T1000 (cell line): ENCODE results near the gene CATSPERB.
"Not testable (repeated sequence)": the region's sequence is repeated elsewhere in the genome, so short reads cannot be mapped to it uniquely, and the experiment has no call there.

ENCODE experiments used
- DNase-seq: peaks from one replicate; lab custom pipeline; 2025; ENCODE audit warnings: mixed read lengths; lab: John Stamatoyannopoulos, UW

Gene CATSPERB, protein sequence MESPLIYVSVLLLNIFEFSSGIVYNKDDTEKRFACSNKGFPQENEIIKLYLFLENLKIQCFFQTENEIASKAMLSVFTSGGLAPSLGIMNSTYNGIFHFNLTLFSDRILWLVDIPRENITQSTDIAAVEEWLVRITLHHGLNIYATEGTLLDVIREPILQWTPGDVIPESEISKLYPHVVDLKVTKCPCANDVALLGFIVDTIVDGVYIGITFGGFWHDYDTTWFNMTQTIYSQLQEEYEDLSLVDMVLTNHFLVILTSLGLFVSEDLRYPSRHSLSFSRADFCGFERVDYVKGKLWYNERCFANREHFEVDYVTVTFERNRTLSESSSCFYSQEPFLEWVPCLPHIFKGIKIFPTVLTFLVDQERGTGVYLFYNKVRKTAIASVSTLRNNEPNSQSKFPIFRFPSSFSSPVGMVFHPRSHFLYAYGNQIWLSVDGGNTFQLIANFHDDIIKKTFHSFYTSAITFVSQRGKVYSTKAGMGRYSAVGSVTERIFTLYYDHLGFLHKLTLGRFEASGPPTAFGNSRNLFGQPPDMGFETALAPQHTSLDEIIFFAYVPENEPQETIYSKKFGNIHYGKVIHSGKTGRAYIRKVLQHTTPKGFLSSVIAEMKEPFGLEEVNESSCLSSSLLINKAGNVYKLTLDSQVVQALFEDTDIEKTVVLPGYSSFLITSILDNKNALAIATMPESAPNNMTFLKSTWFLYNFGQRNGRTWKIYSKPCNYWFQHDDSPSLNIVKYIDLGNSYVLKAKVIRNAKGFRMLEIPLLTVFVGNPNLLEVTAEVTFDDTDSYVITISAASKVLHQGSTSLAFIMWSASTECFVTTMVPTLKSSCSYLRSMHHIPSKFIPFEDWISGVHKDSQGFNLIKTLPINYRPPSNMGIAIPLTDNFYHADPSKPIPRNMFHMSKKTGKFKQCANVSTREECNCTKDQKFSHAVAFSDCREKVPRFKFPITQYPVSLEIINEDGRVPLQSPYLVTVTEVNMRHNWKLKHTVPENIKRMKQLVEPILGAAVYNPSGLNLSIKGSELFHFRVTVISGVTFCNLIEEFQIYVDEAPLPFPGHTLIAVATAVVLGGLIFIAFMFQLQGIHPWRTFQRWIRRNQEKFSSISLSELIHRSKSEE

DNA sequence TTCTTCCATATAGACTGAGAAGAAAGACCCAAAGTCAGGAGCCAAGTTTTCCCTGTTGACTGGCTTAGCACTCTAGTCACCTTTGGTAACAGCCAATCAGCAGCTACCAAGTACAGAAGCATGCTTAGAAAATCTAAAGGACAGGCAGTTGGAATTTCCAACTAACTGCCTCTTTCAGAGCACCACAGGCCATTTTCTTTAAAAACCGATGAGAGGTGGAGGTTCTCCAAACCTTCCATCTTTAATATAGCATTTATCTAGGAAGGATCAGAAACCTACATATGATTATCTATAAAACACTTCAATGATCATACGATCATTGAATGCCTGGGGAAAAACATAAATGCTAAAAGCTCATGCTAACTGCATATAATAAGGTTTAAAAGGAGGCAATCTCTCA is at the start of gene CATSPERB:
Gene CATSPERB (minus strand): TSS at position 101 of the 400 bp plus-strand sequence. CDS start 2,607 bp downstream, outside the sequence.
- no peak for DNase-seq

DNA sequence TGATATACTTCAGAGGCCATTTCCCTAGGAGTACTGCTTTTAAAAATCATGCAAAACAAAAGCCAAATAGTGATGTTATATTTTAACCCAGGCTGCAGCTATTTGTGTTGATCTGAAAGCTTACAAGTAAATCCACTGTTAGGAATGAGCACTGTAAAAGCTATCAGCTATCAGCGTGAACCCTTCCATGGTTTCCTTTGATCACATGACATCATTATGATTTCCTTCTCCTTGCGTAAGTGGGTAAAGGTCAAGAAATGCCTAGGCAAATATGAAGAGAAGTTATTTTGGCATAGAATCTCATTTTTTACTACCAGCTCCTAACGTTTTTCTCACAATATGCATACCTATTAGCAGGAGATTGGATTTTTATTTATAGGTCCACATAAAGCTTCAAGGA is 48.6 kb upstream of the CATSPERB start:
- DNase-seq = no peak

DNA sequence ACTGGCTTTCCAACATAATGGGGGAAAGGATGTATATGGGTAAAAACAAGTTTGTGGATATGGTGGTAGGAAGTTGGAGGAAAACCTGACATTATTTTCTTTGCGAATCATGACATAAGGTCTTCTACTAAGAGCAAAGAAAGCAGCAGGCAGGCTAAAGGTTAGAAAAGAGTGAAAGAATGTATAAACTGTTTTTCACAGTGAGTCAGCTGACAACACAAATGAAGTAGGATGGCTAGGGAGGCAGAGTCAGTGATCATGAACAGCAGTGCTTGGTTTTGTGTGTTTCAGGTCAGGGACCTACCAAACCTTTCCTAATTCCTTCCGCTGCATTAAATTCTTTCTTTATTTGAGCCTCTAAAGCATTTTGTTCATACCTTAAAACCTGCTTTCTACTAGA is 46.3 kb upstream of the CATSPERB start:
- no peak for DNase-seq

DNA sequence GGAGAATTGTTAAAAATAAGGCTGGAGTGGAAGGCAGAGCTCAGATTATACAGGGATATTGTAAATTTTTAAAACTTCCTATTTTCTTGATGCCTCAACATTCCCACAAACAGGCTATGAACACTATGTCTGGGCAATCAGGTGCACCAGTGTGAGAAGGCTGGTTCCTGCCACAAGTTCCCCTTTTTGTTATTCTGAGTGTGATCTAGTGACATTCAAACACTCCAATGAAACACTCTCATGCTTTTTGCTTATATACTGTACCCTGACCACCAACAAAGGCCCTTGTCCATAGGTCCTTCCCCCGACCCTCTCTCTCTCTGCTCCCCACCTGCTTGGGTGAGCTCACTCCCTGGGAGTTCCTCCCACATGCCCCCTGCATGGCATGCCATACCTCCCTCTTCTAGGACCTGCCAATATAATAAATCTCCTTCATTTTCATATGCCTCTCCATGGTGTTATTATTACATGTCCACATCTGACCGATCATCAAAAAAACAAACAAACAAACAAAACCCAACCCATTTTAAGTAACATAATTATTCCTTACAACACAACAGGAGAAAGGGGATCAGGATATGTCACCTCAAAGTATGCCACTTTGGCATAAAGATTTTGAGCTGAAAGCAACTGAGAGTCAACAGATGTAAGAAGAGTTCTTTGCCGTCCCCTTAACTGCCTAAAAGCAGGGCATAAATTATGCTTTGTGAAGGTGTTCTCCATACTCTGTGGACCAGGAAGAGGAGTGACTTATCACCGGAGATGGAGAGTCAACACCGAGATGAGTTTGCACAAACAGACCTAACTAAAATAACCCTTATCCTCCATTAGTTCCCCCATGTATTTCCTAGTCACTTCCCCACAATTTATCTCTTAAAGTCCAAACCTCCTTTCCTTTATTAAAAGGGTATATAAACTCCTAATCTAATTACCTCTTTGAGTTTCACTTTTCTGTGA is 42.5 kb upstream of the CATSPERB start:
- no peak for DNase-seq

DNA sequence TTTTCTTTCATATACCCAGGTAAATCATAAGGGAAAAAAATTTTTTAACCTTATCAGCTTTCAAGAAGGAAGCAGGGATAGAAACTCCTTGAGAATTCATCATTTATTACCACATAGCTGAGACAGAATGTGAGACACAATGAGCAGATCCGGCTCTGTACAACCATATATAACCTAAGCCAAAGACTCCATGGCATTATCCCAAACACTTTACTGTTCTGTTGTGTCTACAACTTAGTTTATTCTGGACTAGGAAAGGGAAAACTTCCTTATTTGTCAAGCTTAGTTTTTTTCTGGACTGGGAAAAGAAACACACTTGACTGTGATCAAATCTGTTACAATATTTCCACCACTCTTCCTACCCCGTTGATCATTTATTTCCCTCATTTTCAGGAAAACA is 38.3 kb upstream of the CATSPERB start:
- no peak for DNase-seq

DNA sequence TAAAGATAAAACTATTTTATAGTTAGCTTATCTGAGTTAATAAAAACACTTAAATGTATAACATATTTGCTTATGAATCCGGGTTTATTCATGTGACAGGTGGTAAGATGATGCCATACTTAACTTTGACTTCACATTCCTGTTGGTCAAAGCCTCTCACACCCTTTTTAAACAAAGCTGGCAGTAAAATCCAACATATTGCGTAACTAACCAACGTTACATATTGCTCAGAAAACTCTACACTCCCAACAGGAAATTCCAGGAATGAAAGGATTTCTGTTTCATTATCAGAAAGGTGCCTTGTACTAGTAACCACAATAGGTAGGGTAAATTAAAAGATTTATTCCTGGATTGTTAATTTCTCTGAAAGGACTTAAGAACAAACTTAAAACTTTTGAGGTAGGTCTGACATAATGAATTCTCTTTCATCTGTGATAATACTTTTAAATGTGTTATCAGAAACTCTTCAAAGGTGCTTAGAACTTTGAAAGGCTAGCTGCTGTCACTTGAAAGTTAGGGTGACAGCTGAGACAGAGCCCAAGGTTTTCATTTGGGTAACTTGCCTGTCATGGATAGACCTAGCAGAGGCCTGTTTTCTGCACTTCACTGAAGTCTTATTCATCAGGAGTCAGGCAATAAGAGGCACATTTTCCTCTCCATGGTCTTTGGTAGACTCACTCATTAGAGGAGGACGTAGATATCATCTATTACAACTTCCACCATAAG is 23.8 kb upstream of the CATSPERB start:
- DNase-seq = no peak

DNA sequence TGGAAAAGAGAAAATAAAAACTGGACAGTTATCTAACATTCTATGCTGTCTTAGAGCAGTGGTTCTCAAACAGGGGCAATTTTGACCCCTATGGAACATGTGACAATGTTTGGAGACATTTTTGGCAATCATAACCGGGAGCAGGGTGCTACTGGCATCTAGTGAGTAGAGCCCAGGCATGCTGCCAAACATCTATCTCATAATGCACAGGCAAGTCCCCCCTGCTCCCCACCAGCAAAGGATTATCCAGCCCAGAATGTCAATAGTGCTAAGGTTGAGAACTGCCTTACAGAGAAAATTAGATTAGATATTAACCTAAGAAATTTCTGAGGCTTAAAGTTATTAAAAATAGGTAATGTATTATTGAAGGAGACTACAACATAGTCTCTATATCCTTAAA is 22.9 kb upstream of the CATSPERB start:
- no peak for DNase-seq

DNA sequence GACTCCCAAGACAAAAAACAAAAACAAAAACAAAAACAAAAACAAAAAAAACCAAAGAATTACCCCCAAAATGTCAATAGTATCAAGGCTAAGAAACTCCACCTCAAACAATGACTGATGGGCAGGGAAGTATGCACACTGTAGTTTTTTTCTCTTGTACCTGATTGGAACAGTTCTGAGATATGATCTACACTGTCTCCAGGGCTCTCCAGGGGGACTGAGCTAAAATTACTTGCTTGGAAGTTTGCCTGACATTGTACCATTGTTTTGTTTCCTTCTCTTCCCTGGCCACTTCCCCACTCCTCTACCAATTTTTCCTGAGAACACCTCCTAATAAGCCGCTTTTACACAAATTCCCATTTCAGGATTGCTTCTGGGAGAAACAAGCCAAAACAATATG is 22.3 kb upstream of the CATSPERB start:
- no peak for DNase-seq

DNA sequence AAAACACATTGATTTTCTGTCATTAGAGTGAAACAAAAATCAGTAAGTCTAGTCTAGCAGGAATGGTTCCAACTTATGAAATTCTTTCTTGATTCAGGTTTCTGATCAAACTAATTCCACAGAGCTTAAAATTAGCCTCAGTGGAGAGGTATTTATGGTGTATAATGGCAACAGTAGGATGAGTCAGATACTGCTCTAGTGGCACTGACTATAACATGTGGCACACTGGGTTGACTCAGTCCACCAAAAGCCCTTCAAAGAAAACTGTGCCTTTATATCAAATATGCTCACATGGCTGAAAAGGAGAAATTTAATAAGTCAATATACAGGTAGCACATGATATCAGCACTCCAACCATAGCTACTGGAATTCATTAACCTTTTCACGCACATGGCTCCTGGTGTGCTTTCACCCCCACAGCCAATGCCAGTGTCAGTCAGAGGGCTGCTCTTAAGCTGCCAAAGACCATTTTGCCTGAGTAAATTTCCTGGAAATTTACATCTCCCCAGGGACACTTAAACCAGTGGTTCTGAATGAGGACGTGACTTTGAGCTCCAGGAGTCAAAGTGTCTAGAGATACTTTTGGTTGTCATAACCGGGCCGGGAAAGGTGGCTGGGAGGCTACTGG is 21.7 kb upstream of the CATSPERB start:
- DNase-seq = no peak

DNA sequence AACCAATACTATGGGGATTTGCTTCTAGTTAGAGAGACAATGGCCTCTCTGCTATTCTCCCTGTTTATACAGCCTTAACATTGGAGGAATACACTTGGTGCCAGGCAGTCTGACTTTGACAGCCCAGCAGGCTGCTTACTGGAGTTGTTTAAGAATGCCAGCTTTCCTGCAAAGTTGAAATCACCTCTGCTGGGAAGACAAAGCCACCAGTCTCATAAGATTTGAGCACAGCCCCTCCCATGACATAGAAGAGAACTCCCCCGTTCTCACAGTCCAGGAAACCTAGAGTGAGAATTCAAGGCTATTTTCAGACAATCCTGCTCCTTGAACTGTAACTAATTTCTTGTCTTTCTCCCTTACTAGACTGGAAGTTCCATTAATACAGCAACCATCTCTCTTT is 21.1 kb upstream of the CATSPERB start:
- no peak for DNase-seq

DNA sequence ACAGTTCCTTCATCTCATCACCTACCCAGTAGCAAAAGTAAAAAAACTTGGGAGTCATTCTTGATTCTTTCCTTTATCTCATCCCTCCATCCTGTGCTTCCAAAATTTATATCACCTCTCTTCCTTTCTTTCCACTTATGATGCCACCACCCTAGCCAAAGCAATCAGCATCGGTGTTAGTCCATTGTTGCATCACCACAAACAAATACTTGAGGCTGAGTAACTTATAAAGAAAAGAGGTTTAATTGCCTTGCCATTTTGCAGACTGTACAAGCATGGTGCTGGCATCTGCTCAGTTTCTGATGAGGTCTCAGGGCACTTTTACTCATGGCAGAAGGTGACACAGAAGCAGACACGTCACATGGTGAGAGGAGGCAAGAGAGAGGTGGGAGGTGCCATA is 19.8 kb upstream of the CATSPERB start:
- no peak for DNase-seq

DNA sequence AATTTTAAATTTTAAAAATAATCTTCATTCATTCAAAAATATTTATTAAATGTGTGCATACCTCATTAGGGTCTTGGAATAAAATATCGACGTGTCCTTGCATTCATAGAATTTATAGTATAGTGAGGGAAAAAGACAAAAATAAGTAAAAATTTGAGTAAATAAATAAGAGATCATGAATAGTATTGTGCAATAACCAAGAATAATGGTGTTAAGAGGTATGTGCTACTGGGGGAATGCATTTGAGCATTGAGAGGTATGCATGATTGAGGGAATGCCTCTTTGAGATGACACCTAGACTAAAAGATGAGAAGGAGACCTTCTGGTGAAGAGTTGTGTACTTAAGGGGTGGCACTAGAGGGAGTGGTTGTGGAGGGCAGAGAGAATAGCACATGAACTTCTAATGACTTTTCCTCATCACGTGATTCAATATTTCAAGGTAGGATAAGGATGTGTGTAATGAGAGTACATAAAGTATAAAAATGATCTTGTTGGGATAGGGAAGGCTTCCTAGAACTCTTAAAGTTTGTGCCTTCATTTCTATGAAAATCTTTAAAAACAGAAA is 18.8 kb upstream of the CATSPERB start:
- no peak for DNase-seq

DNA sequence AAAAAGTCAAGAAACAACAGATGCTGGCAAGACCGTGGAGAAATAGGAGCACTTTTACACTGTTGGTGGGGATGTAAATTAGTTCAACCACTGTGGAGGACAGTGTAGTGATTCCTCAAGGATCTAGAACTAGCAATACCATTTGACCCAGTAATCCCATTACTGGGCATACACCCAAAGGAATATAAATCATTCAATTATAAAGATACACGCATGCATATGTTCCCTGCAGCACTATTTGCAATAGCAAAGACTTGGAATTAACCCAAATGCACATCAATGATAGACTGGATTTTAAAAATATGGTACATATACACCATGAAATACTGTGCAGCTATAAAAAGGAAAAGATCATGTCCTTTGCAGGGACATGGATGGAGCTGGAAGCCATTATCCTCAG is 18.0 kb upstream of the CATSPERB start:
- no peak for DNase-seq

DNA sequence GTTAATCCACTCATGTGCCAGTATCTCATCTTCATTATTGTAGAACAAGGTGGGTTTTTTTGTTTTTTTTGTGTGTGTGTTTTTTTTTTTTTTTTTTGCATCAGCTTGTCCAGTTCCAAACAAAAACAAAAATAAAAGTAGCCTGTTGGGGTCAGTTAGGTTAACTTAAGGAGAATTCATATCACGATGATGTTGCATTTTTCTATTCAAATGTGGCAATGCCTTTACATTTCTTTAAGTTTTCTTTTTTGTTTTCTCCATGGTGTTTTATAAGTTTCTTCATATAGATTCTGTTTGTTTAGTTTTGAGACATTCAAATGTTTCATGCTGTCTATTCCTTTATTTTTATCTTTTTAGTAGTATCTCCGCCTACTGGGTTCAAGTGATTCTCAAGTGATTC is 16.2 kb upstream of the CATSPERB start:
- no peak for DNase-seq

DNA sequence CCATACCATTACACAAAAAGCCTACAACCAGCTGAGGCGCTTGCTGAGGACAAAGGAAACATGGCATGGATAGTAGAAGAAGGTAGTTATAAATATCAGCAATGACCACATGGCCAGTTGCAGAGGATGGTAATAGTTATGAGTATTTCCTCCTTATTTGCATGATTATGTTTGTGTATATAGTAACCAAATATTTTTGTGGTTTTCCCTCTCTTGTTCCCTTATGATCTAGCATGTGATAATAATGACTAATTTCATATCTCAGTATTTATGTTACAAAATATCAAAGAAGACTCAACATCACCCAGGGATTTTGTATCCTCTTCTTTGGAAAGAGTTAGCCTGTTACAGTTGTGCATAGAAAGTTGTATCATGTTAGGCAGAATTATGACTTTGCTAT is 13.5 kb upstream of the CATSPERB start:
- DNase-seq = no peak

DNA sequence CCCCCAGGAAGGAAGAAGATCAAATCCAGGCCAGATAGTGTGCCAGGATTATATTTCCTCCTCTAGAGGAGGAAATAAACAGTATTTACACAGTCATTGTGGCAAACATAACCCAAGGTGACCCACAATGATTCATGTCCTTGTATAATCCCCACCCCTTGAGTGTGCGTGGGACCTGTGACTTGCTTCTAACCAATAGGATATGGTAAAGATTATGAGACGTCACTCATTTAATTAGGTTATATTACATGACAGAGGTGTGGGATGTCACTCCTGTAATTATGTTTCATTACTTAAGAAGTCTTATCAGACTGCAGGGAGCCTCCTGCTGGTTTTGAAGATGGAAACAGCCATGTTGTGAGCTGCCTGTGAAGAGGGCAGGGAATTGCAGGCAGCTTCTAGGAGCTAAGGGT is 12.2 kb upstream of the CATSPERB start:
- DNase-seq = no peak

DNA sequence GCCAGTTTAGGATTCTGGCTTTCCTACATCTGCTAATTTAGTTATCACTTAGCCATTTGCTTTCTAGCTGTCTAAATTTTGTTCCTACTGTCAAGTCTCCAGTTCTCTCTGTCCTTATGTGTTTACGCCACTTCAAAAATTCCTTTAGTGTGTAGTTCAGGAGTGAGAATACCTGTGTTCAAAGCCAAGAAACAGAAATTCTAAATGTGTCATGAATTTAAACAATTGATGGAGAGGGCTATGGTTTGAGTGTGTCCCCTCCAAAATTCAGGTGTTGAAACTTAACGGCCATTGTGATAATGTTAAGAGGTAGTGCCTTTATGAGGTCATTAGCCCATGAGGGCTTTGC is 11.4 kb upstream of the CATSPERB start:
- no peak for DNase-seq

DNA sequence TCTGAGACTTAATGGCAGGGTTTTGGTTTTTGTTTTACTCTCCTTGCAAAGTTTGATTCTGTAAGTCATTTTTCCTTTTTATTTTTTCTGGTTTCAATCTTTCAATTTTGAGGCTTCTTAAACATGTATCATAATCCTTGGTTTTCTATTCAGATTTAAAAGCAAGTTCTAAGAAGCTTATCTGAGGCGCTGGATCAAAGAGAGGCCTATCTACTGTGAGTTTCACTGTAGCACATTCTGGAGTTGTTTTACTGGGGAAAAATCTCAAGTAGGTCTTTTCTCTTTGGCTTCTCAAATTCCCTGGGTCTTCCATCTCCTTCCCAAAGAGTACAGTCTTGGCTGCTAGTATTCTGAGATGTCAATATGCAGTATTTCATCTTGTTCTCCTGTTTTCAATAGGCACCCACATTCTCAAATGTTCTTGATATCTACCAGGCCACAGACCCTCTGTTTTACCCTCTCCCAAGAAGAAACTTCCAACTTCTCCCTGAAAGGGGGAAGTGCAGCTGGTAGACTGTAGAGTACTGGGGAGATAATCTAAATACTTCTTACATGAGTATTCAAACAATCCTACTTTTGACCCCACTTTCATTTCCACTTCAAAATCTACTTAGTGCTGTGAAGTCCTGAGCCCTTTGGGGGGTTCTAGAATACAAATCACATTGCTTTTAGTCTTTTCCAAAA is 10.9 kb upstream of the CATSPERB start:
- DNase-seq = no peak

DNA sequence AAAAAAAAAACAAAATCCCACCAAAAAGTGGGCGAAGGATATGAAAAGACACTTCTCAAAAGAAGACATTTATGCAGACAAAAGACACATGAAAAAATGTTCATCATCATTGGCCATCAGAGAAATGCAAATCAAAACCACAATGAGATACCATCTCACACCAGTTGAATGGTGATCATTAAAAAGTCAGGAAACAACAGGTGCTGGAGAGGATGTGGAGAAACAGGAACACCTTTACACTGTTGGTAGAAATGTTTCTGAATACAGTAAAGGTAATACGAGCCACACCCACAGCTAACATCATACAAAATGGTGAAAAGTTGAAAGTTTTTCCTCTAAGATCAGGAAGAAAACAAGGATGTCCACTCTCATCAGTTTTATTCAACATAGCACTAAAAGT is 8.0 kb upstream of the CATSPERB start:
- DNase-seq = not testable (repeated sequence)

DNA sequence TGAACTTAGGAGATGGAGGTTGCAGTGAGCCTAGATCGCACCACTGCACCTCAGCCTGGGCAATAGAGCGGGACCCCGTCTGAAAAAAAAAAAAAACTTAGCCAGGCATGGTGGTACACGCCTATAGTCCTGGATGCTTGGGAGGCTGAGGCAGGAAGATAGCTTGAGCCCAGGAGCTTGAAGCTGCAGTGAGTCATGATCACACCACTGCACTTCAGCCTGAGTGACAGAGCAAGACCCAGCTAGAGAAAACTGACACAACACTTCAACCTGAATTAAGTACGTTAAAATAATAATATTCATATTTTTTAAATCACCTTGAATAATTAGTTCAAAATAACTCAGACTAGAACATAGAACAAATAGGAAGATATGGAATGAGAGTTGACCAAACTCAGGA is 5.7 kb upstream of the CATSPERB start:
- DNase-seq = no peak
